ENCODE measurements around the gene IL34. TPM values are rescaled to one million over a fixed set of nuclear protein-coding genes. Genes with fewer than 3 reads are reported as not detected.

Gene IL34
- total and polyA plus RNA-seq, 2 of the 8 experiments (the other 6 are each of a cell fraction or from before 2014, with no cell fraction given), result 4.6 to 5.6 TPM

DNA sequence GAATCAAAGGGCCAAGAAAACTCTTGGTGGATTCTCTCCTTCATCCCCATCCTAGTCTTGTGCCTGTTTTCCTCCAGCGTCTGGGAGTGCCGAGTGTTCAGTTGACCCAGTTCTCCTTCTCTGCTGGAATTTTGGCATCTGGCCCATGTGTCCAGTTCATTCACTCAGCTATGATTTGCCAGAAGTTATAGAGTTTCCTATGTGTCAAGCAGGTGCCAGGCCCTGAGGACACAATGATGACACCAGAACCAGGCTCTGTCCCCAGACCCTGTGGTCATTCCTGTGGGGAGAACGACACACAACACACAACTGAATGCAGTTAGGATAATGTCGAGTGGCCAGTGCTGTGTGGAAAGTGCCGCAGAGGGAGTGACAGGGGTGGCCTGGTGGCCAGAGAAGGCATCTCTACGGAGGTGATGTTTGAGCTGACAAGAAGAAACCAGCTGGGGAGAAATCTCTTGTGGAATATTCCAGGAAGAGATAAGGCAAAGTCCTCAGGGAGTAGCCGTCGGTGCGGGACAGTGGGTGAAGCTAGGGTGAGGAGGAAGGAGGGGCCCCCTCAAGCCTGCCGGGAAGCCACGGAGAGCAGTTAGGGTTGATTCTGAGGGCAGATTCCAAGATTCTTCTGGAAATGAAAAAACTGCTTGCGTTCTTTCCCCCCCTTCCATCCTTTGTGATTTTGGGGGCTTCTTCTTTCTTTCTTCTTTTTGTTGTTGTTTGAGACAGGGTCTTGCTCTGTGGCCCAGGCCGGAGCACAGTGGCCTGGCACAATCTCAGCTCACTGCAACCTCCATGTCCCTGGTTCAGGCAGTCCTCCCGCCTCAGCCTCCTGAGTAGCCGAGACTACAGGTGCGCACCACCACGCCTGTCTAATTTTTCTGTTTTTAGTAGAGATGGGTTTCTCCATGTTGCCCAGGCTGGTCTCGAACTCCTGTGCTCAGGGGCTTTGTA, 35.8 kb upstream of the IL34 start (continued):
- TF ChIP-seq TAF7 (optimal IDR thresholded peaks at IDR 0.05; ENCODE audit: borderline replicate concordance, low read depth, low read length), result no peak

Measured in H1 (cell line).